K562 (cell line): Measurements from ENCODE around the gene DPP10.

ENCODE experiments used
- HNRNPL ChIP-seq: fragments of 200-400 bp; formaldehyde crosslinking; IDR thresholded peaks from 2 replicates; pipeline ENCODE4 v1.6.1; 2017; ENCODE audit warnings: low read depth, mild to moderate bottlenecking, low read length
- MCM2 ChIP-seq: fragments of 450-650 bp; IDR thresholded peaks from 2 replicates; pipeline ENCODE4 v1.6.1; 2017; ENCODE audit warnings: low read depth, mild to moderate bottlenecking
- REST ChIP-seq, 2 experiments: fragments of 450-650 bp; formaldehyde crosslinking in 1 of 2; IDR thresholded peaks; 2 replicates each; pipeline versions ENCODE4 v1.4.0 to v1.6.1; 2014 to 2020; ENCODE audit warnings: mild to moderate bottlenecking in 2 of 2, borderline replicate concordance in 1 of 2, low read depth in 1 of 2
- ZNF274 ChIP-seq: IDR thresholded peaks from 2 replicates; pipeline ENCODE4 v1.6.1; 2011; ENCODE audit warnings: low read depth, mild to moderate bottlenecking, low read length, moderate library complexity, borderline replicate concordance
- ZNF324 ChIP-seq: fragments of 250-450 bp; sonication (Bioruptor Pico); IDR thresholded peaks from 2 replicates; pipeline ENCODE4 v1.4.0; 2020; ENCODE audit warnings: mild to moderate bottlenecking
- TF ChIP-seq, protein P1 (sequence below): sonication (generic); formaldehyde crosslinking; IDR thresholded peaks from 2 replicates; pipeline ENCODE4 v1.8.1; 2023; ENCODE audit warnings: mild to moderate bottlenecking, missing genetic modification reagents

- TF ChIP-seq ZNF324 (CRISPR knock-in tag) = no peak
- no peak for TF ChIP-seq HNRNPL
- TF ChIP-seq ZNF274 = no peak
- TF ChIP-seq, protein P1, sequence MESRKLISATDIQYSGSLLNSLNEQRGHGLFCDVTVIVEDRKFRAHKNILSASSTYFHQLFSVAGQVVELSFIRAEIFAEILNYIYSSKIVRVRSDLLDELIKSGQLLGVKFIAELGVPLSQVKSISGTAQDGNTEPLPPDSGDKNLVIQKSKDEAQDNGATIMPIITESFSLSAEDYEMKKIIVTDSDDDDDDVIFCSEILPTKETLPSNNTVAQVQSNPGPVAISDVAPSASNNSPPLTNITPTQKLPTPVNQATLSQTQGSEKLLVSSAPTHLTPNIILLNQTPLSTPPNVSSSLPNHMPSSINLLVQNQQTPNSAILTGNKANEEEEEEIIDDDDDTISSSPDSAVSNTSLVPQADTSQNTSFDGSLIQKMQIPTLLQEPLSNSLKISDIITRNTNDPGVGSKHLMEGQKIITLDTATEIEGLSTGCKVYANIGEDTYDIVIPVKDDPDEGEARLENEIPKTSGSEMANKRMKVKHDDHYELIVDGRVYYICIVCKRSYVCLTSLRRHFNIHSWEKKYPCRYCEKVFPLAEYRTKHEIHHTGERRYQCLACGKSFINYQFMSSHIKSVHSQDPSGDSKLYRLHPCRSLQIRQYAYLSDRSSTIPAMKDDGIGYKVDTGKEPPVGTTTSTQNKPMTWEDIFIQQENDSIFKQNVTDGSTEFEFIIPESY (CRISPR knock-in tag) = no peak
- TF ChIP-seq REST (IDR thresholded peaks at IDR 0.05; ENCODE audit: borderline replicate concordance) = no peak
- TF ChIP-seq REST (CRISPR knock-in tag; IDR thresholded peaks at IDR 0.05; ENCODE audit: low read depth) = no peak
- no peak for TF ChIP-seq MCM2
These were observed 357.9 kb downstream of the DPP10 start for GRCh38 chr2:114800371-114800770.
